GM12875 (cell line): Measurements from ENCODE around the gene LHPP.
A peak's percentile ranks its signal among the peaks of the same experiment; 100 is the strongest.

ENCODE experiments used
- H3K4me3 ChIP-seq: one replicate; pipeline ENCODE4 v1.5.1; 2011; ENCODE audit warnings: low read depth, low read length, control low read depth
- CTCF ChIP-seq: IDR thresholded peaks from 2 replicates; pipeline ENCODE4 v1.5.1; 2011; ENCODE audit warnings: low read depth, mild to moderate bottlenecking, control low read depth, inconsistent platforms, low read length, moderate library complexity, borderline replicate concordance; ENCODE audit not compliant: insufficient read depth

LHPP gene

GRCh38 chr10:124616040-124616835 lies 154.6 kb downstream of the LHPP start:
- no peak overlapping the region for H3K4me3 ChIP-seq
- no peak for TF ChIP-seq CTCF

- H3K4me3 ChIP-seq: no peak overlapping the region
- TF ChIP-seq CTCF: no peak
Observed at GRCh38 chr10:124616836-124617130, 155.2 kb downstream of the LHPP start.

GRCh38 chr10:124618470-124619073 lies 156.9 kb downstream of the LHPP start:
- TF ChIP-seq CTCF: no peak
- no peak overlapping the region for H3K4me3 ChIP-seq

- peak overlapping the region; percentile 5 for H3K4me3 ChIP-seq
- TF ChIP-seq CTCF: no peak
Observed at GRCh38 chr10:124619195-124619594, 157.6 kb downstream of the LHPP start.

- H3K4me3 ChIP-seq: no peak overlapping the region
Observed at GRCh38 chr10:124619802-124620490, 158.3 kb downstream of the LHPP start.

GRCh38 chr10:124621637-124622036 lies 160.0 kb downstream of the LHPP start:
- no peak for TF ChIP-seq CTCF
- H3K4me3 ChIP-seq: no peak overlapping the region

More at GRCh38 chr10:124619802-124620490, 158.3 kb downstream of the LHPP start:
- no peak for TF ChIP-seq CTCF

- TF ChIP-seq CTCF: no peak
- no peak overlapping the region for H3K4me3 ChIP-seq
Observed at GRCh38 chr10:124622158-124622557, 160.5 kb downstream of the LHPP start.
